ENCODE measurements around the gene LRTM2.

LRTM2 gene

DNA sequence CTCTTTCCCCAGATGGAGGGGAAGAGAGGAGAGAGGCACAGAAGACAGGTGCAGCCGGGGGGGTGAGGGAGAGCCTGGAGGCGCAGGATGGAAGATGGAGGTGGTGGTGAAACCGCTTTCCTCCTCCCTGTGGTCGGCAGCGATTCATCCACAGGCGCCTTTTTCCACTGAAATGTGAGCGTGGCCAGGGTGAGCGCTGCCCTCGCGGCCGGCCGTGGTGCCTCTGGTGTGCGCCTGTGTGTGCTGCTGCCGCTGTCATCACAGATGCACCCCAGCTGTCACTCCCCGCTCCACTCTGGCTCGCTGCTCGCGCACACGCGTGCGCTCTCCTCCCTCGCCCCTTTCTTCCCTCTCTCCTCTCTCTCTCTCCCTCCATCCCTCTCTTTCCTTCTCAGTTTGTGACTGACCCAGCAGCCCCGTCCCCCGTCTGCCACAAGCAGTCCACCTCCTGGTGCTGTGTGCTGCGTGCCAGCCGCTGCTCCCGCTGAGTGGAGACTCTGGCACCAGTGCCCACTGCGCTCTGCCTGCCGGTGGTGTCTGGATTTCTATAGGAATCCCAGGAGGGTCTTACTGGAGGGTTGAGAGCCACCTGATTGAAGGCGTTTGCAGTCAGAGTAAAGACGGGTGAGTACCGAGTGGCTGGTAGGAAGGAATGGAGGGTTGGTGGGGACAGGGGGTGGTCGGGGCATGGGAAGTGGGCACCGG, at the start of gene LRTM2:
Gene LRTM2 (plus strand): TSS at position 375 of the 705 bp plus-strand sequence. CDS start 7,584 bp downstream, outside the sequence.
- TF ChIP-seq, protein P1, sequence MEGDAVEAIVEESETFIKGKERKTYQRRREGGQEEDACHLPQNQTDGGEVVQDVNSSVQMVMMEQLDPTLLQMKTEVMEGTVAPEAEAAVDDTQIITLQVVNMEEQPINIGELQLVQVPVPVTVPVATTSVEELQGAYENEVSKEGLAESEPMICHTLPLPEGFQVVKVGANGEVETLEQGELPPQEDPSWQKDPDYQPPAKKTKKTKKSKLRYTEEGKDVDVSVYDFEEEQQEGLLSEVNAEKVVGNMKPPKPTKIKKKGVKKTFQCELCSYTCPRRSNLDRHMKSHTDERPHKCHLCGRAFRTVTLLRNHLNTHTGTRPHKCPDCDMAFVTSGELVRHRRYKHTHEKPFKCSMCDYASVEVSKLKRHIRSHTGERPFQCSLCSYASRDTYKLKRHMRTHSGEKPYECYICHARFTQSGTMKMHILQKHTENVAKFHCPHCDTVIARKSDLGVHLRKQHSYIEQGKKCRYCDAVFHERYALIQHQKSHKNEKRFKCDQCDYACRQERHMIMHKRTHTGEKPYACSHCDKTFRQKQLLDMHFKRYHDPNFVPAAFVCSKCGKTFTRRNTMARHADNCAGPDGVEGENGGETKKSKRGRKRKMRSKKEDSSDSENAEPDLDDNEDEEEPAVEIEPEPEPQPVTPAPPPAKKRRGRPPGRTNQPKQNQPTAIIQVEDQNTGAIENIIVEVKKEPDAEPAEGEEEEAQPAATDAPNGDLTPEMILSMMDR (conservative IDR thresholded peaks at IDR 0.05), result no peak
- H3K27ac ChIP-seq, result no peak within 1 kb of the TSS; the same call in 1 of the 2 replicates

DNA sequence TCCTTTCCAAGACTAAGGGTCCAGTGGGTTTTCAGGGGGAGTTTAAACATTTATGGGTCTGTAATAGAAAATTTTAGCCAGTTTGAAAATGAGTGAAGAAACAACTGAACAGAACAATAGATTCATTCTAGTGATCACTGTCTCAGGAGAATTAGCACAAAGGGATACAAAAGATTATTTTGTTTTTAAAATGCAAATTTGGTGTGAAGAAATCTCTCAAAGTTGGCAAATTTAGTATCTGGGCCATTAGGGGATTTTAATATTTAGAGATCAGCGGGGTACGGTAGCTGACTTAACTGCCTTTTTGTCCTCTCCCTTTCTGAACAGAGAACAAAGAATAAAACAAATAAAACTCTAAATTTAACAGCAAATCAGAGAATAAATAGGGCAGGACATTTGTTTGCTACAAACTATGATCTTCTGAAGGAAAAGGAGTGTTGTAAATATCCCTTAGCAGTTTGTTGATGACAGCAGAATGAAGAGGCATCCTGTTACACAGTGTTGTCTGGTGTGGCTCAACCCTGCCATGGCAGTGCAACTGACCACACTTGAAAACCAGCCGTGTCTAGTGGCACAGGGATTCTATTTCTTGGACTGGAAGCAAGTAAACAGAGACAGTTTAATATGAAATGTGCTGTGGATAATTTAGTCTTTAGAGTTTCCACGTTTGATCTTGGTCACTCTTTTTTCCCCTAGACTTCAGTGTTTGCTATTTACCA, 46.3 kb upstream of the LRTM2 start:
- peak overlapping the region; percentile 33 for H3K27ac ChIP-seq
- TF ChIP-seq, protein P1 (conservative IDR thresholded peaks at IDR 0.05), result no peak

DNA sequence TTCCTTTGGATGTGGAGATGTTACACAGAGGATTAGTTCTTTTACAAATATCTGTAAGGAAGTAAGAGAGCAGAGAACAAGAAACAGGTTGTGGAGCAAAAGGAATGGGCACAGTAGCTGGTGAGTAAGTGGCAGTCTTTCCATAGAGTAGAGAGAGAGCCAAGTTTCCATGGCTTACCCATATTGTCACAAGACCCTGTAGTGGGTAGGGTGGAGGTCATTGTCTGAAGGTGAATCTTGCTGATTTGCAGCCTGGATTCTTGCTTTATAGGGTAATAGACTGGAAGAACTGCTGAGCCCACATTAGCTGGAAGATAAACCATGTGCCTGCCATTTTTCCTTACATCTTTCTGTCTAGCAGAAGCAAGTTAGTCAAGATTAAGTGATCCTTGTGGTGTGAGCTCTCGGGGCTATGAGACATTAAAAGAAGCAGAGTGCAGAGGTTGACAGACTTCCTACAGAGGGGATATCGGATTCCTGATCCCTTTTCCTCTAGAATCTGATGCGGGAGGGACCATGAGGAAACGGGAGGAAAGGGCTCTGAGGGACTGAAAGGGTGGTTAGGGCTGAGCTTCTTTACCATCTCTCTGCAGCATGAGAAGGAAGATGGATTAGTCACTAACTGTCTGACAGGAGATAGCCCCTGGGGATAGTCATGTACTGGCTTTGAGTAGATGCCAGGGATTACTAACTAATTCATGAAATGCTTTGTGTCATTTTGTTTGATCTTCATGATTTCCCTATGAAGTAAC, 44.0 kb upstream of the LRTM2 start:
- H3K27ac ChIP-seq, result no peak overlapping the region
- TF ChIP-seq, protein P1 (conservative IDR thresholded peaks at IDR 0.05), result no peak

DNA sequence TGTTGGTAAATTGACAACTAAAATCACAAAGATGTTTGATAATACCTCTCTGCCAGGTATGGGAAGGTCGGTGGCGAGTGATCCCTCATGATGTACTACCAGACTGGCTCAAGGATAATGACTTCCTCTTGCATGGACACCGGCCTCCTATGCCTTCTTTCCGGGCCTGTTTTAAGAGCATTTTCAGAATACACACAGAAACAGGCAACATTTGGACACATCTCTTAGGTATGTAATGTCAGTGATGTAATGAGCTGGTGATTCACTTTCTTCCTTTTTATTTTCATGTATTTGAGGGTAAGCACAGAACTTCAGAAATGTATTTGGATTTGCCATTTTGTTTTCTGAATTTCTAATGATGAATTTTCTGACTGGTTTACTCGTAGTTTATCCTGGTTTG, 42.6 kb upstream of the LRTM2 start:
- TF ChIP-seq, protein P1 (conservative IDR thresholded peaks at IDR 0.05), result no peak
- no peak overlapping the region for H3K27ac ChIP-seq

DNA sequence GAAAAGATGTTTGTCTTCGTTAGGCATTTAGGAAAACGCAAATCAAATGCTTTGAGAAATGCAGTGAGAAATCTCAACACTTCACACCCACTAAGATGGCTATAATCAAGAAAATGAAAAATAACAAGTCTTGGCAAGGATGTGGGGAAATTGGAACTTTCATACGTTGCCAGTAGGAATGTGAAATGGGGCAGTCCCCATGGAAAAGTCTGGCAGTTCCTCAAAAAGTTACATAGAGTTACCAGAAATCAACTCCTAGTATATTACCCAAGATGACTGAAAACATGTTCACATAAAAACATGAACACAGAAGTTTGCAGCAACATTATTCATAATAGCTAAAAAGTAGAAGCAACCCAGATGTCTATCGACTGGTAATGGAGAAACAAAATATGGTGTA, 41.5 kb upstream of the LRTM2 start:
- no peak overlapping the region for H3K27ac ChIP-seq
- TF ChIP-seq, protein P1 (conservative IDR thresholded peaks at IDR 0.05), result no peak

DNA sequence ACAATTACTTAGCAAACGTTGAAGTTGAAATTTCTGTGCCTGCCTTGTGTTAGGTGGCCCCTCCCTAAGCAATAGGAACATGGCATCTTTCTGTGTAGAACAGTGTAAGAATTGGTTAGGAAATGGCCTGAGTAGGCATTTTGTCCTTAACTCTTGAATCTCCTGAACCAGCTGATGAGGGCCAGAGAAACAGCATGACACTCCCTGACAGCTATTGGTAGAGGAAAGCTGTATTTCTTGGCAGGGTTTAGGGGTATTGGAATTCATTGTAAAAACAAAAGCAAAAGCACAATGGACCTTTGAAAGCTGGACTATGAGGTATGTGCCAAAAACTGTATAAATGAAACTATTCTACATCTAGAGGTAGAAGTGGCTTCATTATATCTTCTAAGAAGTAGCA, 40.6 kb upstream of the LRTM2 start:
- TF ChIP-seq, protein P1 (conservative IDR thresholded peaks at IDR 0.05), result no peak
- H3K27ac ChIP-seq, result no peak overlapping the region

DNA sequence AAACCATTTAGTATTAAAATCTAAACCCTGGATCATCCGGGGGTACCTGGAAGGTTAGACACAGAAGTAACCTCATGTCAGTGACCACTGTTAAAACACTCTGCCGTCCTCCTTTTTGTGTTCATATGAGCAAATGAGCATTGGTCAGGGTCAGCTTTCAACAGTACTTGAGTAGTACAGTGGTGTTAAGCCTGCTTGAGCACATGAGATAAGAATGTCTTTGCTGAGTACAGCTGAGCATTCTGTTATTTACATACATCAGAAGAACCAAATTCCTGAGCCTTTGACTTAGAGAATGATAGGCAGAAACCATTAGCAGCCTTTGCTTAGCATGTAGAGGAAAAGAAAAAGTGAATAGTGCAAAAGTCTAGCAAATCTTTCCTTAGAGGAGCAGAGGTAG, 38.6 kb upstream of the LRTM2 start:
- TF ChIP-seq, protein P1 (conservative IDR thresholded peaks at IDR 0.05), result no peak
- H3K27ac ChIP-seq, result no peak overlapping the region

All from VCaP (cell line).